ENCODE data around the gene MEGF11. TPM values are rescaled to one million over a fixed set of nuclear protein-coding genes. Genes with fewer than 3 reads are reported as not detected.

MEGF11 gene
- total RNA-seq, 4 donors from 2014 or later, result 0.87 to 7.3 (median 4.9) TPM

GRCh38 chr15:66102563-66103292 lies 150.8 kb downstream of the MEGF11 start:
- H3K4me1 ChIP-seq, result no peaks in the 10 kb centered on the region
- no peak overlapping the region for H3K27ac ChIP-seq
- no peaks in the 10 kb centered on the region for H3K9me3 ChIP-seq
- 83 to 87% methylated on average over 5 of the region's 5 CpGs for WGBS, 2 donors
- H3K36me3 ChIP-seq, result no peaks in the 10 kb centered on the region
- H3K27me3 ChIP-seq, result peaks cover 0 to 26% of the 10 kb centered on the region in 2 donors
- TF ChIP-seq CTCF (IDR thresholded peaks at IDR 0.05), result no peak
- no peak for TF ChIP-seq EP300 (IDR thresholded peaks at IDR 0.05)
- TF ChIP-seq POLR2A (IDR thresholded peaks at IDR 0.05), result no peak
- no peak overlapping the region for H3K4me3 ChIP-seq
- no peak for DNase-seq (ENCODE audit: low spot score in 2 of 2)

- Histone ChIP-seq H3K4me1 (no peaks in the 10 kb centered on the region), H3K36me3 (no peaks in the 10 kb centered on the region), H3K27me3 (peaks cover 0 to 19% of the 10 kb centered on the region in 2 donors), H3K9me3 (no peaks in the 10 kb centered on the region), H3K4me3 (no peak overlapping the region), H3K27ac (no peak overlapping the region)
- no peak for DNase-seq (ENCODE audit: low spot score in 2 of 2)
- WGBS, 2 donors, result 40 to 56% methylated on average over 10 of the region's 10 CpGs
- no peak for TF ChIP-seq CTCF (IDR thresholded peaks at IDR 0.05)
- no peak for TF ChIP-seq EP300 (IDR thresholded peaks at IDR 0.05)
- TF ChIP-seq POLR2A (IDR thresholded peaks at IDR 0.05), result no peak
Observed at GRCh38 chr15:66101715-66102395, 151.7 kb downstream of the MEGF11 start.

- no peaks in the 10 kb centered on the region for H3K4me1 ChIP-seq
- H3K36me3 ChIP-seq, result no peaks in the 10 kb centered on the region
- no peak overlapping the region for H3K4me3 ChIP-seq
- H3K27me3 ChIP-seq, result peaks cover 0 to 12% of the 10 kb centered on the region in 2 donors
- no peak for DNase-seq (ENCODE audit: low spot score in 2 of 2)
- H3K9me3 ChIP-seq, result no peaks in the 10 kb centered on the region
- no peak overlapping the region for H3K27ac ChIP-seq
- WGBS, 2 donors, result 85 to 97% methylated on average over 10 of the region's 10 CpGs
- no peak for TF ChIP-seq POLR2A (IDR thresholded peaks at IDR 0.05)
- no peak for TF ChIP-seq EP300 (IDR thresholded peaks at IDR 0.05)
Observed at GRCh38 chr15:66100761-66101160, 152.8 kb downstream of the MEGF11 start.

GRCh38 chr15:66099950-66100671 lies 153.4 kb downstream of the MEGF11 start:
- 62 to 76% methylated on average over 15 of the region's 15 CpGs for WGBS, 2 donors
- TF ChIP-seq CTCF (IDR thresholded peaks at IDR 0.05) (no peak), EP300 (IDR thresholded peaks at IDR 0.05) (no peak), POLR2A (IDR thresholded peaks at IDR 0.05) (no peak)
- no peaks in the 10 kb centered on the region for H3K36me3 ChIP-seq
- H3K27ac ChIP-seq, result no peak overlapping the region
- H3K4me3 ChIP-seq, result no peak overlapping the region
- no peak for DNase-seq (ENCODE audit: low spot score in 2 of 2)
- H3K27me3 ChIP-seq, result peaks cover 0 to 12% of the 10 kb centered on the region in 2 donors
- no peaks in the 10 kb centered on the region for H3K4me1 ChIP-seq
- H3K9me3 ChIP-seq, result no peaks in the 10 kb centered on the region

GRCh38 chr15:66098022-66098363 lies 155.6 kb downstream of the MEGF11 start:
- Histone ChIP-seq H3K27ac (no peak overlapping the region), H3K4me3 (no peak overlapping the region), H3K4me1 (no peaks in the 10 kb centered on the region), H3K9me3 (no peaks in the 10 kb centered on the region), H3K36me3 (no peaks in the 10 kb centered on the region), H3K27me3 (peaks cover 0 to 12% of the 10 kb centered on the region in 2 donors)
- DNase-seq (ENCODE audit: low spot score in 2 of 2), result no peak
- WGBS, 2 donors, result 45 to 82% methylated on average over 3 to 5 of the region's 5 CpGs
- no peak for TF ChIP-seq CTCF (IDR thresholded peaks at IDR 0.05)
- no peak for TF ChIP-seq POLR2A (IDR thresholded peaks at IDR 0.05)
- TF ChIP-seq EP300 (IDR thresholded peaks at IDR 0.05), result no peak
